Loucy (cell line): Measurements from ENCODE around the gene SPOCK1.

Experiments used
- EZH2phosphoT487 ChIP-seq: fragments of 200-600 bp; IDR thresholded peaks from 2 replicates; pipeline ENCODE4 v1.6.1; 2018; ENCODE audit warnings: antibody characterized with exemption, mild to moderate bottlenecking, moderate library complexity, borderline replicate concordance
- TF ChIP-seq, protein P1 (sequence below): fragments of 200-600 bp; sonication (generic); conservative IDR thresholded peaks from 2 replicates; pipeline ENCODE4 v1.5.1; 2014; ENCODE audit warnings: mild to moderate bottlenecking, antibody characterized with exemption, low read length

DNA sequence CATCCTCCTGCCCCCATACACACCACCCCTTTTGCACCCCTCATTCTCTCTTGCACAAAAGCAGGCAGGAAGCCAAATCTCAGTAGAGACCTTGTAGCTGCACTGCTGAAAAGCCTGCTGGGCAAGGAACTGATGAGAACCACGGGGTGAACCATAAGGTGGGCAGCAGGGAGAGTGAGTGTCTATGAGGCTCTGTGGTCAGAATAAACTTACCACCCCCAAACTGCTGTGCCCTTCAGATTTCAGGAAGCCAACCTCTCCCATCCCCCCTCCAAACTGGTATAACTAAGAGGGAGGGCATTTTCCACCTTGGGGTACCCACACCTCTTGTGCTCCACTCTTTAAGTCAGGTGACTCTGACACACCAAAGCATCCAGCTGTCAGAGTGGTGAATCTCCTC is 471.4 kb downstream of the SPOCK1 start:
- TF ChIP-seq, protein P1, sequence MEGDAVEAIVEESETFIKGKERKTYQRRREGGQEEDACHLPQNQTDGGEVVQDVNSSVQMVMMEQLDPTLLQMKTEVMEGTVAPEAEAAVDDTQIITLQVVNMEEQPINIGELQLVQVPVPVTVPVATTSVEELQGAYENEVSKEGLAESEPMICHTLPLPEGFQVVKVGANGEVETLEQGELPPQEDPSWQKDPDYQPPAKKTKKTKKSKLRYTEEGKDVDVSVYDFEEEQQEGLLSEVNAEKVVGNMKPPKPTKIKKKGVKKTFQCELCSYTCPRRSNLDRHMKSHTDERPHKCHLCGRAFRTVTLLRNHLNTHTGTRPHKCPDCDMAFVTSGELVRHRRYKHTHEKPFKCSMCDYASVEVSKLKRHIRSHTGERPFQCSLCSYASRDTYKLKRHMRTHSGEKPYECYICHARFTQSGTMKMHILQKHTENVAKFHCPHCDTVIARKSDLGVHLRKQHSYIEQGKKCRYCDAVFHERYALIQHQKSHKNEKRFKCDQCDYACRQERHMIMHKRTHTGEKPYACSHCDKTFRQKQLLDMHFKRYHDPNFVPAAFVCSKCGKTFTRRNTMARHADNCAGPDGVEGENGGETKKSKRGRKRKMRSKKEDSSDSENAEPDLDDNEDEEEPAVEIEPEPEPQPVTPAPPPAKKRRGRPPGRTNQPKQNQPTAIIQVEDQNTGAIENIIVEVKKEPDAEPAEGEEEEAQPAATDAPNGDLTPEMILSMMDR = no peak
- TF ChIP-seq EZH2phosphoT487 = no peak
